ENCODE results near the gene RTTN.

- TF ChIP-seq REST (IDR thresholded peaks at IDR 0.05; ENCODE audit: insufficient read depth in 1 of 2, low read depth in 2 of 2, low read length in 2 of 2) (no peak), POLR2AphosphoS5 (IDR thresholded peaks at IDR 0.05; ENCODE audit: low read depth, low read length) (no peak), SIN3A (IDR thresholded peaks at IDR 0.05; ENCODE audit: borderline replicate concordance, insufficient read depth, low read length) (no peak), TAF1 (IDR thresholded peaks at IDR 0.05; ENCODE audit: borderline replicate concordance, insufficient read depth, low read length) (no peak)
Measured at GRCh38 chr18:69974365-69974764, 231.1 kb downstream of the RTTN start.

Measured in PFSK-1 (cell line).